NOMO-1 treated with DMSO at 0.1 percent for 48 hours (cell line): Measurements from ENCODE around the gene C4B.
A peak's percentile ranks its signal among the peaks of the same experiment; 100 is the strongest.
"Not testable (repeated sequence)": the region's sequence is repeated elsewhere in the genome, so short reads cannot be mapped to it uniquely, and the experiment has no call there.

ENCODE experiments used
- DNase-seq: peaks from one replicate; lab custom pipeline; 2025; ENCODE audit not compliant: unreplicated experiment; lab: John Stamatoyannopoulos, UW

Gene C4B

DNA sequence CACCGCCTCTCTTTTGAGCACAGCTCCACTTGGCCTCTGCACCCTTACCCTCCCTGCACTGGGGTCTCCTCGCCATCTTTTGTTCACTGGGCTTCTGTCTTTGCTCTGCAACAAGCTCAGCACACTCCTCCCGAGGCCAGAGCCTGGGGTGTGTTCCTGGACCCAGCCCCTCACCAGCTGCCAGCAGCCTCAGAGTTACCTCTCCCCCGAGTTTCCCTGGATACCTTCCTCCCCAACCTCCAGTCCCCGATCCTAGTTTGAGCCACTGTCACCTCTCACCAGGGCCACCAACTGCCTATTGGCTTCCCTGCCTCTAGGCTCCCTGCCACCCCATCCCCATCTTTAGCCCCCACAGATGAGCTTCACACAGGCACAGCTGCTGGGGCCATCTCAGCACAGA is 36.0 kb downstream of the C4B start:
- no peak for DNase-seq

DNA sequence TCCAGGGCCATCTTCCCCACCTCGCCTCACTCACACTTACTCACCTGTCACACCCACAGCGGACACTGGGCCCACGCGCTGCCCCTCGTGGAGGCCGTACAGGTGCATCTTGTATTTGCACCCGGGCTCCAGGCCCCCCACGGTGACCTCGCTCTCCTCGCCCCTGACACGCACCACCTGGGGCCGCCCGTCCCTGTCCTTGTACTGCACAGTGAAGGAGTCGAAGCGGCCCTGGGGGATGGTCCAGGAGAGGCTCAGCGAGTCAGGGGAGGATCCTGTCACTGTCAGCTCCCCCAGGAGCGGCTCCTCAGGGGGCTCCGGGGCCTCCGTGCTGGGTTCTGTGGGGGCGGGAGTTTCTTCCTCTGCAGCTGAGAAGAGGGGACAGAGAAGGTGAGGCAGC is 38.0 kb downstream of the C4B start:
- DNase-seq, result not testable (repeated sequence)

GRCh38 chr6:32053314-32053713 is 38.7 kb downstream of the C4B start:
- DNase-seq, result not testable (repeated sequence)

DNA sequence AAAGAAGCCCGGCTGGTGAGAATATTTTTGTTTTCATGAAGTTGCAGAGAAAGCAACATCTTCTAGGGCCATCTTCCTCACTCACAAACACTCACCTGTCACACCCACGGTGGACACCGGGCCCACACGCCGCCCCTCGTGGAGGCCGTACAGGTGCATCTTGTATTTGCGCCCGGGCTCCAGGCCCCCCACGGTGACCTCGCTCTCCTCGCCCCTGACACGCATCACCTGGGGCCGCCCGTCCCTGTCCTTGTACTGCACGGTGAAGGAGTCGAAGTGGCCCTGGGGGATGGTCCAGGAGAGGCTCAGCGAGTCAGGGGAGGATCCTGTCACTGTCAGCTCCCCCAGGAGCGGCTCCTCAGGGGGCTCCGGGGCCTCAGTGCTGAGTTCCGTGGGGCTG is 41.2 kb downstream of the C4B start:
- DNase-seq, result not testable (repeated sequence)

DNA sequence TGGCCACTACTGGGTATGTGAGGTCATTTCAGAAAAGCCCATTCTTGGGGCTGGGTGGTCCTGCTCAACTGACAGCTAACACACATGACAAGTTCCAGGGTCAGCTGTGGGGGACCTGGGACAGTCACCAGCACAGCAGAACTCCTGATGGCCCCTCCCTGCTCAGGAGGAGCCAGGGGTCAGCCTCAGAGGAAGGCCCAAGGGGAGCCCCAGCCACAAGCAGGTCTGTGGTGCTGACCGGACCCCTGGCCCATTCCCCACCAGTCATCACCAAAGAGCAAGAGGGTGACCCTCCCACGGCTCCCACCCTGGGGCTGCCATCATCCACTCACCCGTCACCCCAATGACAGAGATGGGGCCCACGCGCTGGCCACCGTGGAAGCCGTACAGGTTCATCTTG is 41.7 kb downstream of the C4B start:
- no peak for DNase-seq

DNA sequence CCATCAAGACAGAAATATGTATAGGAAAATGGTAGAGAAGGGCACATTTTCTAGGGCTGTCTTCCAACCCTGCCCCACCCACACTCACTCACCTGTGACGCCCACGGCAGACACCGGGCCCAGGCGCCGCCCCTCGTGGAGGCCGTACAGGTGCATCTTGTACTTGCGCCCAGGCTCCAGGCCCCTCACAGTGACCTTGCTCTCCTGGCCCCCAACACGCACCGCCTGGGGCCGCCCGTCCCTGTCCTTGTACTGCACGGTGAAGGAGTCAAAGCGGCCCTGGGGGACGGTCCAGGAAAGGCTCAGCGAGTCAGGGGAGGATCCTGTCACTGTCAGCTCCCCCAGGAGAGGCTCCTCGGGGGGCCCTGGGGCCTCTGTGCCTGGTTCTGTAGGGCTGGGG is 43.4 kb downstream of the C4B start:
- no peak for DNase-seq

DNA sequence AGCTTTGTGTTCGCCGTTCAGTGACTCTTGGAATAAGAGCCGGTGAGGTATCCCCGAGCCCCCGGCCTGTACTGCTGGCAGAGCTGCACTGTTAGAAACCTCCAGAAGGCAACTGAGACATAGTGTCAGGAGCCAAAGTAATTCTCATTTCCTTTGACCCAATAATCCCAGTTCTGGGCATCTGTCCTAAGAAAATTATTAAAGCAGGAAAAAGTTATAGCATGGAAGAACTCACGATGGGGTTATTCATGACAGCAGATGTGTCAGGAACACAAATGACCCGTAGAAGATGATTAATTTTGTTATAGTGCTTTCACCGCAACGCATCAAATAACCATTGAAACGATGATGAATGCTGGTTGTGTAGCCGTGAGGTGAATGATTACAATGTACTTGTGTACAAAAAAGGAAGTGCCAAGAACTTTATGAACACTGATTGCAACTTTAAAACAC is 43.9 kb downstream of the C4B start:
- DNase-seq, result peak; percentile 22

GRCh38 chr6:32060966-32061655 is 46.5 kb downstream of the C4B start:
- DNase-seq, result no peak

DNA sequence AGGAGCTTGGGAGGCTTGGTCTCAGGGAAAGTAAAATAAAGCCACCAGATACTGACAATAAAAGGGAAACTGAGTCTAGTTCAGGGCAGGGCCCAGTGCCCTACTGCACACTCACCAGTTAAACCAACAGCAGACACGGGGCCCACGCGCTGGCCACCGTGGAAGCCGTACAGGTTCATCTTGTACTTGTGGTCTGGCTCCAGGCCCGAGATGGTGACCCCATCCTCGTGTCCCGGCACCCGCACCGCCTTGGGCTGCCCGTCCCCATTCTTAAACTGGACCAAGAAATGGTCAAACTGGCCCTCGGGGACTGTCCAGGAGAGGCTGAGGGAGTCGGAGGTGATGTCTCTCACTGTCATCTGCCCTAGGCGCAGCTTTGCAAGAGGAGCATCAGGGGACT is 50.1 kb downstream of the C4B start:
- no peak for DNase-seq

GRCh38 chr6:32067521-32067920 is 52.9 kb downstream of the C4B start:
- not testable (repeated sequence) for DNase-seq

GRCh38 chr6:32068315-32068714 is 53.7 kb downstream of the C4B start:
- not testable (repeated sequence) for DNase-seq

DNA sequence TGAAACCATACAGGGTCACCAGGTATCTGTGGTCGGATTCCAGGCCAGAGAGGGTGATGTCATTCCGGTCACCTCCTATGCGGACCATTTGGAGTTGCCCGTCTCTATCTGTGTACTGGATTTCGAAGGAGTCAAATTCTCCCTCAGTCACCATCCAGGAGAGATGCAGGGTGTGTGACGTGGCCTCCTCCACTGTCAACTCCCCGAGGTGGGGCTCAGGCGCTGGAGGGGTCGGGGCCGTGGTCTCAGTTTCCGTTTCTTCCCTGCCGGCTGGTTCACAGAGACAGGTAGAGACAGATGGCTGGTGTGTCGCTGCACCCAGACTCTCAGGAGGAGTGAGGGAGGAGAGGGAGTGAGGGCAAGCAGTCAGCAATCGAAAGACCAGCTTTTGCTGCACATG is 54.3 kb downstream of the C4B start:
- DNase-seq, result no peak

GRCh38 chr6:32069460-32069859 is 54.9 kb downstream of the C4B start:
- DNase-seq, result no peak

DNA sequence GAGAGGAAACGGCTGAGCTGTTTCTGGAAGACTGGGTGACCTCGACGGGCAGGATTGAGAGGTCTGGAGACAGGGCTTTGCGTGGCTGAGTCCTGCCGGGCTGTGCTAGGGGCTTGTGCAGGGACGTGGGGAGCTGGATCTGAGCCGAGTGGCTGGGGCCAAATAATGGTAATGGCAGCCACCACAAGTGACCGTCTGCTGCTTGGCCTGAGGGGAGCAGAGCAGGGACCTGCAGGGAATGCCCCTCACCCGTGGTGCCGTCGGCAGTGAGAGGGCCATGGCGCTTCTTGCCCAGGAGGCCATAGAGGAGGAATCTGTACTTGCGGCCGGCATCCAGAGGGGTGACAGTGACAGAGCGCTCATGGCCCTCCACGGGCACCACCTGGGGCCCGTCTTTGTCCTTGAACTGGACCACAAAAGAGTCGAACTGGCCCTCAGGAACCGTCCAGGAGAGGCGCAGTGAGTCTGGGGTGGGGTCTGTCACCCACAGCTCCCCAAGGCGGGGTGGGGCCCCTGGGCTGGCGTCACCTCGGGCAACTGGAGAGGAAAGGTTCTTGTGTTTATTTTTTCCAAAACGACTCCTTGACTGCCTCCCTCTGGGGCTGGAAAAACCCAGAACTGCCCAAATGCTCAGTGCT is 55.4 kb downstream of the C4B start:
- DNase-seq, result no peak

GRCh38 chr6:32070814-32071543 is 56.4 kb downstream of the C4B start:
- no peak for DNase-seq

GRCh38 chr6:32073101-32073500 is 58.5 kb downstream of the C4B start:
- no peak for DNase-seq

GRCh38 chr6:32073613-32074012 is 59.0 kb downstream of the C4B start:
- no peak for DNase-seq

GRCh38 chr6:32074996-32075532 is 60.5 kb downstream of the C4B start:
- no peak for DNase-seq

DNA sequence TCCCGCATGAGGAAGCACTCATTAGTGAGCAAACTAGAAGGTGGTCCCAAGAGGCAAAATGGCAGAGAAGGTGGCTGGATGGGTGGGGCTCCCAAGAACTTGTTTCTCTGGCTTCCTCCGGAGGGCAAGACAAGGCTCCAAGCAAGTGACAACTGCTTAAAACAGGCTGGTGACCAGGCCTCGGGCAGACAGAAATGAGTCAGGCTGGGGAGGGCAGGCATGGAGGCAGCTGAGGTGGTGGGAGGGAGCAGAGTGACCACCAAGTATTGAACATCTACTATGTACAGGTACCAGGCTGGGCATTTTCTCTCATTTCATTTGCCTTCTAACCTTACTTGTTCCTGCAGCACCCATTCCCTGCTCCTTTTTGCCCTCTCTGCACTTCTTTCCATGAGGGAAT is 61.2 kb downstream of the C4B start:
- DNase-seq, result no peak

GRCh38 chr6:32076321-32076809 is 61.8 kb downstream of the C4B start:
- DNase-seq, result peak; percentile 42

DNA sequence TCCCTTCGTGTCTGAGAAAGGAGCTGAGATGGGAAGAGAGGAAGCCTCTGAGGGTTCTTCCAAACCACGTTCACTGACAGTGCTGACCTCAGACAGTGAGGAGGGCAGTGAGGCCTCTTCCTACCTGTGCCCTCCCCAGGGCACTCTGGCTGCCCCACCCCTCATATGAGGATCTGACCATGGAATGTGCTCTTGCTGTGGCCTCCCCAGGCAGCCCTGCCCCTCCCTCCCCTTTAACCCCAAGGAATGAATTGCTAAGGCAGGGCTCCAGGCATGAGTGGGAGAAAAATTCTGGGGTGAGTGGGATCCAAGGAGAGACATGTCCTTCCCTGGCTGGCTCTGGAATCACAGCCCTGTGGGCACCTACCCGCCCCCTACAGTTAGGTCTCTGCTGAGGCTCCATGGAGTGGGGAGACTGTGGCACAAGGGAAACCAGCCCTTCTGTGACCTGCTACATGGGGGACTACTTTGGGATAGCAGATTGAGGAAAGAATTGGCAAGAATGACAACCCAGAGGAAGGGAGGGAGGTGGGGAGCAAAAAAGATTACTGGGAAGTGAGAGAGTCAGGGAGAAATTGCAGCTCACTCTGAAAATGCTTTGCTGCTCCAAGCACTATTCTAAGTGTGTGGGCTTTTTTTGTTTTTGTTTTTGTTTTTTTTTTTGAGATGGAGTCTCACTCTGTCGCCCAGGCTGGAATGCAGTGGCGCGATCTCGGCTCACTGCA is 65.1 kb downstream of the C4B start:
- no peak for DNase-seq
